ENCODE data around the gene FOSL2.

The FOSL2 gene

DNA sequence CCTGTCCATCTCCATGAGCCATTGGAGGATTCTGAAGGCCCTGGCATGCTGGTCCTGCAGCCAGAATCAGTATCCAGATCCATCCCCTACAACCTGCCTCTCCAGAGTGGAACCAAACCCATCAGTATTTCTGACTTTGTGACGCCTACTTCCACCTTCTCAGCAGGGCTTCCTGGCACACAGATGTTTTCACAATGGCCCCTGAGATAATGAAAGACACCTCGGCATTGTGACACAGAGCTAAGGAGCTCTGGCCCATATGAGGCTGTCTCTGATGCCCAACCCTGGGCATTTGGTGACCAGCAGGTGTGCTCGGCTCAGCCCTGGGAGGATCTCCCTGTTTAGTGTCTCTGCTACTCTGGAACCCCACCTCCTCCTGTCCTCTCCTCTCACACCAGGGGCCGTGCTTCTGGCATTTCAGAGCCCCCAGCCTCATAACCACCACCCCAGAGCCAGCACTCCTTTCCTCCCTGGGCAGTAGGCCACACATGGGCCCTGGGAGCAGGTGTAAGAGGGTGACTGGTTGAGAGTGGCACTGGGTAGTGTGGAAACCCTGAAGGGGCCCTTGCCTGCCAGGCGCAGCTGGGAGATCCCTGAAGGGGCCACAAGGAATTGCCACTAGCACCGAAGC is 38.2 kb downstream of the FOSL2 start:
- H3K36me3 ChIP-seq (ENCODE audit: control insufficient read depth in 1 of 2, insufficient read depth in 2 of 2, low read length in 2 of 2), result no peaks in the 10 kb centered on the region
- H3K9me3 ChIP-seq (ENCODE audit: control insufficient read depth in 1 of 2, low read length in 2 of 2), result peaks cover 0 to 5% of the 10 kb centered on the region in 2 donors
- no peak overlapping the region for H3K27ac ChIP-seq (ENCODE audit: low read length)
- H3K4me3 ChIP-seq (ENCODE audit: low read depth in 1 of 2, low read length in 2 of 2), result no peak overlapping the region
- H3K4me1 ChIP-seq (ENCODE audit: control insufficient read depth in 1 of 2, insufficient read depth in 2 of 2, low read length in 2 of 2), result no peaks in the 10 kb centered on the region
- no peaks in the 10 kb centered on the region for H3K27me3 ChIP-seq (ENCODE audit: low read depth, low read length)

DNA sequence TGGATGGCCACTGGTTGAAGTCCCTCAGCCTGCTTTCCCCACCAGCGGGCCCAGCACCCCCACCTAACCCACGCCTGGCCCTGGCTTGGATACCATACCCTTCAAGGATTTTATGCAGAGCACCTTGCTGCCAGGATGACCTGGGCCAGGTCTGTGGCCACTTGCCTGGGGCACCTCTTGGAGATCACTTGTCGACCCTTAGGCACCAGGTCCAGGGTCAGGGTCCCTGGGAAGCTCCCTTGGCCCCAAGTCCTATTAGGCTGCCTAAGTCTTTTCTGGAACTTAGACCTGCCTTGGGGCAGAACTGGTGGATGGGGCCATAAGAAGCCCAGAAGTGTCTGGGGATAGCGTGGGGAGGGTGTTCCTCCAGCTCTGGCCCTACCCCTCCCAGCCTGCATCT is 39.1 kb downstream of the FOSL2 start:
- Histone ChIP-seq H3K4me3 (ENCODE audit: low read depth in 1 of 2, low read length in 2 of 2) (no peak overlapping the region), H3K9me3 (ENCODE audit: control insufficient read depth in 1 of 2, low read length in 2 of 2) (peaks cover 0 to 5% of the 10 kb centered on the region in 2 donors), H3K27me3 (ENCODE audit: low read depth, low read length) (no peaks in the 10 kb centered on the region), H3K4me1 (ENCODE audit: control insufficient read depth in 1 of 2, insufficient read depth in 2 of 2, low read length in 2 of 2) (no peaks in the 10 kb centered on the region), H3K27ac (ENCODE audit: low read length) (no peak overlapping the region), H3K36me3 (ENCODE audit: control insufficient read depth in 1 of 2, insufficient read depth in 2 of 2, low read length in 2 of 2) (no peaks in the 10 kb centered on the region)

- Histone ChIP-seq H3K9me3 (ENCODE audit: control insufficient read depth in 1 of 2, low read length in 2 of 2) (peaks cover 0 to 5% of the 10 kb centered on the region in 2 donors), H3K27ac (ENCODE audit: low read length) (no peak overlapping the region), H3K4me3 (ENCODE audit: low read depth in 1 of 2, low read length in 2 of 2) (no peak overlapping the region), H3K36me3 (ENCODE audit: control insufficient read depth in 1 of 2, insufficient read depth in 2 of 2, low read length in 2 of 2) (no peaks in the 10 kb centered on the region), H3K27me3 (ENCODE audit: low read depth, low read length) (no peaks in the 10 kb centered on the region), H3K4me1 (ENCODE audit: control insufficient read depth in 1 of 2, insufficient read depth in 2 of 2, low read length in 2 of 2) (no peaks in the 10 kb centered on the region)
Measured at GRCh38 chr2:28432362-28432761, 39.7 kb downstream of the FOSL2 start.

- H3K36me3 ChIP-seq (ENCODE audit: control insufficient read depth in 1 of 2, insufficient read depth in 2 of 2, low read length in 2 of 2), result no peaks in the 10 kb centered on the region
- no peak overlapping the region for H3K4me3 ChIP-seq (ENCODE audit: low read depth in 1 of 2, low read length in 2 of 2)
- H3K27ac ChIP-seq (ENCODE audit: low read length), result no peak overlapping the region
- peaks cover 0 to 5% of the 10 kb centered on the region in 2 donors for H3K9me3 ChIP-seq (ENCODE audit: control insufficient read depth in 1 of 2, low read length in 2 of 2)
- H3K27me3 ChIP-seq (ENCODE audit: low read depth, low read length), result no peaks in the 10 kb centered on the region
- no peaks in the 10 kb centered on the region for H3K4me1 ChIP-seq (ENCODE audit: control insufficient read depth in 1 of 2, insufficient read depth in 2 of 2, low read length in 2 of 2)
Measured at GRCh38 chr2:28433215-28433614, 40.6 kb downstream of the FOSL2 start.

DNA sequence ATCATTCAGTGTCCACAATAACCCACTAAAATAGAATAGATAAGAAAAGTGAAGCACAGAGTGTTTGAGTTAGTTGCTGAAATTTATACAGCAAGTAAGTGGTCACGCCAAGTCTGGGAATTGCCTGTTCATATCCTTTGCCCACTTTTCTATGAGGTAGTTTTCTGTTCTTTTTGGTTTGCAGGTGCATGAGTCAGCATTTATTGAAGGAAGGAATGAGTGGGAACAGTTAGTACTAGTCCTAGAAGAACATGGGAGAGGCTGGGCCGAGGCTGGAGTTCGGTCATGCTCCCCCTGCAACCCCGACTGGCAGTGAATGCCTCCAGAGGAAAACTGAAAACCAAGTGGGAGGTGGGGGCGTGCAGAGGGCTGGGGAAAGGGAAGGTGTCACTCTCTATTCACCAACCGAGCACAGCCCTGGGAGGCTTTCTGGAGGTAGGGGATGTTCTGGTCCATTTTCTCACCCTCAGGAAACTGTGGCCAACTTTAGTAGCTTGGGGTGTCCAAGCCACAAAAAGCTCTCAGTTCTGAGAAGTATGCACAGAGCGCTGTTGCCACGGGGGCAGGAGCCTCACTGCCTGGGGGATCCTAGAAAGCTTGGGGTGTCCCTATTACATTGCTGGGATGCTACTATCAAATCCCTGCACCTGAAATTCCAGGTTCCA is 41.4 kb downstream of the FOSL2 start:
- Histone ChIP-seq H3K36me3 (ENCODE audit: control insufficient read depth in 1 of 2, insufficient read depth in 2 of 2, low read length in 2 of 2) (no peaks in the 10 kb centered on the region), H3K4me3 (ENCODE audit: low read depth in 1 of 2, low read length in 2 of 2) (no peak overlapping the region), H3K4me1 (ENCODE audit: control insufficient read depth in 1 of 2, insufficient read depth in 2 of 2, low read length in 2 of 2) (no peaks in the 10 kb centered on the region), H3K27me3 (ENCODE audit: low read depth, low read length) (no peaks in the 10 kb centered on the region), H3K27ac (ENCODE audit: low read length) (no peak overlapping the region), H3K9me3 (ENCODE audit: control insufficient read depth in 1 of 2, low read length in 2 of 2) (peaks cover 0 to 5% of the 10 kb centered on the region in 2 donors)

DNA sequence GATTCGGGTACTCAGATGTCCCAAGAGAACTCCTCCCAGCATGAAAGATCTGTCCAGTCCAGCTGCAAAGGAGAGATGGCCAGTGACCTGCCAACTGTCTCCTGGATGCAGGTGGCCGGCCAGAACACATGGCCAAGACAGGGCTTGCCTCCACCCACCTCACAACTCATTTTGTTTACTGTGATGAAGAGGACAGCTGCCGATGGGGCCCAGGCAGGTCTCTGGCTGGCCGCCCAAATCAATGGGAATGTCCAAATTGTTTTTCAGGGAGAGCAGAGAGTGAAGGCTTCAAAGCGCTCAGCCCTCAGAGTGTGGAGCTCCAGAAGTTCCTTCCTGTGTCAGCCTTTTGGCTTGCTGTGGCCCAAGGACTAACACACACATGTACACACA is 41.9 kb downstream of the FOSL2 start:
- no peaks in the 10 kb centered on the region for H3K27me3 ChIP-seq (ENCODE audit: low read depth, low read length)
- no peaks in the 10 kb centered on the region for H3K36me3 ChIP-seq (ENCODE audit: control insufficient read depth in 1 of 2, insufficient read depth in 2 of 2, low read length in 2 of 2)
- no peak overlapping the region for H3K27ac ChIP-seq (ENCODE audit: low read length)
- H3K4me3 ChIP-seq (ENCODE audit: low read depth in 1 of 2, low read length in 2 of 2), result no peak overlapping the region
- H3K4me1 ChIP-seq (ENCODE audit: control insufficient read depth in 1 of 2, insufficient read depth in 2 of 2, low read length in 2 of 2), result no peaks in the 10 kb centered on the region
- peaks cover 0 to 5% of the 10 kb centered on the region in 2 donors for H3K9me3 ChIP-seq (ENCODE audit: control insufficient read depth in 1 of 2, low read length in 2 of 2)

GRCh38 chr2:28435241-28435640 is 42.6 kb downstream of the FOSL2 start:
- Histone ChIP-seq H3K9me3 (ENCODE audit: control insufficient read depth in 1 of 2, low read length in 2 of 2) (peaks cover 0 to 5% of the 10 kb centered on the region in 2 donors), H3K4me3 (ENCODE audit: low read depth in 1 of 2, low read length in 2 of 2) (no peak overlapping the region), H3K4me1 (ENCODE audit: control insufficient read depth in 1 of 2, insufficient read depth in 2 of 2, low read length in 2 of 2) (no peaks in the 10 kb centered on the region), H3K27ac (ENCODE audit: low read length) (no peak overlapping the region), H3K36me3 (ENCODE audit: control insufficient read depth in 1 of 2, insufficient read depth in 2 of 2, low read length in 2 of 2) (no peaks in the 10 kb centered on the region), H3K27me3 (ENCODE audit: low read depth, low read length) (no peaks in the 10 kb centered on the region)

GRCh38 chr2:28435814-28436351 is 43.2 kb downstream of the FOSL2 start:
- Histone ChIP-seq H3K27me3 (ENCODE audit: low read depth, low read length) (no peaks in the 10 kb centered on the region), H3K9me3 (ENCODE audit: control insufficient read depth in 1 of 2, low read length in 2 of 2) (peaks cover 0 to 5% of the 10 kb centered on the region in 2 donors), H3K27ac (ENCODE audit: low read length) (no peak overlapping the region), H3K36me3 (ENCODE audit: control insufficient read depth in 1 of 2, insufficient read depth in 2 of 2, low read length in 2 of 2) (no peaks in the 10 kb centered on the region), H3K4me1 (ENCODE audit: control insufficient read depth in 1 of 2, insufficient read depth in 2 of 2, low read length in 2 of 2) (no peaks in the 10 kb centered on the region), H3K4me3 (ENCODE audit: low read depth in 1 of 2, low read length in 2 of 2) (no peak overlapping the region)

GRCh38 chr2:28436525-28437051 is 43.9 kb downstream of the FOSL2 start:
- Histone ChIP-seq H3K4me1 (ENCODE audit: control insufficient read depth in 1 of 2, insufficient read depth in 2 of 2, low read length in 2 of 2) (no peaks in the 10 kb centered on the region), H3K27me3 (ENCODE audit: low read depth, low read length) (no peaks in the 10 kb centered on the region), H3K27ac (ENCODE audit: low read length) (no peak overlapping the region), H3K9me3 (ENCODE audit: control insufficient read depth in 1 of 2, low read length in 2 of 2) (peaks cover 0 to 5% of the 10 kb centered on the region in 2 donors), H3K36me3 (ENCODE audit: control insufficient read depth in 1 of 2, insufficient read depth in 2 of 2, low read length in 2 of 2) (no peaks in the 10 kb centered on the region), H3K4me3 (ENCODE audit: low read depth in 1 of 2, low read length in 2 of 2) (no peak overlapping the region)

- H3K27ac ChIP-seq (ENCODE audit: low read length), result no peak overlapping the region
- H3K36me3 ChIP-seq (ENCODE audit: control insufficient read depth in 1 of 2, insufficient read depth in 2 of 2, low read length in 2 of 2), result no peaks in the 10 kb centered on the region
- no peak overlapping the region for H3K4me3 ChIP-seq (ENCODE audit: low read depth in 1 of 2, low read length in 2 of 2)
- H3K4me1 ChIP-seq (ENCODE audit: control insufficient read depth in 1 of 2, insufficient read depth in 2 of 2, low read length in 2 of 2), result no peaks in the 10 kb centered on the region
- H3K9me3 ChIP-seq (ENCODE audit: control insufficient read depth in 1 of 2, low read length in 2 of 2), result peaks cover 0 to 5% of the 10 kb centered on the region in 2 donors
- no peaks in the 10 kb centered on the region for H3K27me3 ChIP-seq (ENCODE audit: low read depth, low read length)
Measured at GRCh38 chr2:28437149-28437835, 44.6 kb downstream of the FOSL2 start.

DNA sequence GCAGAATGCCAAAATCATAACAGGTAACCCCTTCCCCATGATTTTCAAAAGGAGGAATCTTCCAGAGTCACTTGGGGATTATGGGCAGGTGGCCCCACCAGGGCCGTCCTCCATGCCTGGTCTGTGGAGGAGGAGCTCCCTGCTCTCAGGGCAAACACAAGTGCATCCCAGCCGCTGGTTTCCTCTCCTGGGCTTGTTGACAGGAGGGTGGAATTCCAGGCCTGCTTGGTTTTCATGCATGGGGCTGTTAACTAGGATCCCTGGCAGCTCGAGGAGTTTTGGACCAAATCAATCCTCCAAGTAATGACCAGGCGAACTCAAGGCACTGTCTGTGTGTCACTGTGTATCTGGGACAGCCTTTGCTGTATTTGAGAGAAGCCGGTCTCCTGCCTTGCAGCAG is 45.3 kb downstream of the FOSL2 start:
- H3K4me1 ChIP-seq (ENCODE audit: control insufficient read depth in 1 of 2, insufficient read depth in 2 of 2, low read length in 2 of 2), result no peaks in the 10 kb centered on the region
- H3K36me3 ChIP-seq (ENCODE audit: control insufficient read depth in 1 of 2, insufficient read depth in 2 of 2, low read length in 2 of 2), result no peaks in the 10 kb centered on the region
- H3K9me3 ChIP-seq (ENCODE audit: control insufficient read depth in 1 of 2, low read length in 2 of 2), result peaks cover 0 to 4% of the 10 kb centered on the region in 2 donors
- no peaks in the 10 kb centered on the region for H3K27me3 ChIP-seq (ENCODE audit: low read depth, low read length)
- no peak overlapping the region for H3K4me3 ChIP-seq (ENCODE audit: low read depth in 1 of 2, low read length in 2 of 2)
- no peak overlapping the region for H3K27ac ChIP-seq (ENCODE audit: low read length)
